ENCODE data around the gene SDE2.
"Not testable (repeated sequence)": the region's sequence is repeated elsewhere in the genome, so short reads cannot be mapped to it uniquely, and the experiment has no call there.

Gene SDE2

DNA sequence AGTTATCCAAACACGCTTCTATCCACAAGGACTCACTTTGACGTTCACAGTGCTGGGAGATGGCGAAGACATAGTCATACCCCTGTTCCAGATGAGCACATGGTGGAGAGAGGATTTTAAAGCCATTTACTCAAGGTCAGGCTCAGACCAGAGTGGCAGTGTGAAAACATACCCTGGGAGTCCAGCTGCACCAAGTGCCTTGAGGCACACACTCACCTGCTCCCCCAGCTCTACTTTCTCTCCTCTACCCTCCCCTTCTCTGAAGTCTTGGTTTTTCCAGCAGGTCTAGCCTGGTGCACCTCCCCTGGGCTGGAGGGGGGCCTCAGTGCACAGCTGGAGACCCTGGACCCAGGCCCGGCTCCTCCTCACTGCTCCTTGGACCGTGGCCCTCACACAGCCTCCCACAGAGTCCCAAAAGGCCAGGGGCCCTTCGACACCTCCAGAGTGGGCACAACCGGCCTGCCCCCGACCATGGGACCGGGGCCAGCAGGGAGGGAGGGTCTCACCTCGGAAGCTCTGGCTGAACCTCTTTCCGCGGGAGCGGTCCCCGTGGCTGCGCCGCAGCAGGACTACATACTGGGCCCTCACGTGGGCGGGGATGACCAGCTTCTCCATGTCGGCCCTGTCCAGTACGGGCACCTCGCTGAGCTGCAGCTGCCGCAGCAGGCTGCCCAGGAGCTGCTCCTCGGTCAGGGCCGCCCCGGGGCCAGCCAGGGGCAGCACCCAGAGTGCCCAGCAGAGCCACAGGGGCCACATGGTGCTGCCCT is 58.6 kb downstream of the SDE2 start:
- no peak for DNase-seq

DNA sequence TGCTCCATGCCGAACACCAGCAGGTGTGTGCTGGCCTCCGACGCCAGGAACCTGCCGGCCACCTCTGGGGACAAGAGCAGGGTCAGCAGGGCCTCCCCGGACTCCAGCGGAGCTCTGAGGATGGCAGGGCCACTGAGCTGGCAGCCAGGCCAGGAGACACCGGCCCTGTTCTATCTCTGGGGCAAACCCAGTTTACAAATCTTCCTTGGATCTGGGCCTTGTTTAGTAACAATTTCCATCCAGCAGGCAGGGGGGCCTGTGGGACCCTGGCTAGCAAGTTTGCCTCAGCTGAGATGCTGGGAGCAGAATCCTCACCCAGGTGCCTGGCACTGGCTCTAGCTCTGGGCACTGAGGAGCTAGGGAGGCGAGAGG is 59.2 kb downstream of the SDE2 start:
- DNase-seq: not testable (repeated sequence)

DNA sequence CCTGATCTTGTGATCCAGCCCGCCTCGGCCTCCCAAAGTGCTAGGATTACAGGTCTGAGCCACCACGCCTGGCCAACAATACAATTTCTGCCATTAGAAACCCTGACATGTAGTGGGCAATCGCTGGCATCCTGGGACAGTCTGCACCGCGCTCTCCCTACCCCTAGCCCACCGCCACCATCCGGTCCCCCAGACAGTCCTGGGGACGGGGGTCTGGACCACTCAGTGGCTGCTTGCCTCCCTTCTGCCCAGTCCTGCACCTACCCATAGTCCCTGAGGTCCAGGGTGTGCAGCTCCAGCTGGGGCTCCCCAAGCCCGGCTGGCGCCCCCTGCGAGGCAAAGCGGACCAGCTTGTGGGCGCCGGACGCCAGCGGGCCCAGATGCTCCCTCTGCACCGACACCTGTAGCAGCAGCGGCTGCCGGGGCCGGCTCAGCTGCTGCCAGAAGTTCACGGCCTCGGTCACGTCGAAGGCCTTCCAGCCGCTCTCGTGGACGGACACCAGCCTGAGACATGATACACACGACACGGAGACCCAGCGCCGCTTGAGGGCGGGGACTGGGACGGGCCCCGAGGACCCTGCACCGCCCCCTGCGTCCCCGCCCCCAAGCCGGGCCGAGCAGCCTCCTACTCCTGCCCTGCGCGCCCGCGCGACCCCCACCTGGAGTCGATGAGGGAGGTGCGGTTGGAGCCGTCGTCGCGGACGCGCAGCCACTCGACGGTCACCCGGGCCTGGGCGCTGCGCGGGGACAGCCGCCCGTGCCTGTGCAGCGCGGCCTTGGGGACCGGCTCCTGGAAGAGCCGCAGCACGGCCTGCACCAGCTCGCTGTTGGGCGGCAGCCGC is 59.8 kb downstream of the SDE2 start:
- DNase-seq: not testable (repeated sequence)

DNA sequence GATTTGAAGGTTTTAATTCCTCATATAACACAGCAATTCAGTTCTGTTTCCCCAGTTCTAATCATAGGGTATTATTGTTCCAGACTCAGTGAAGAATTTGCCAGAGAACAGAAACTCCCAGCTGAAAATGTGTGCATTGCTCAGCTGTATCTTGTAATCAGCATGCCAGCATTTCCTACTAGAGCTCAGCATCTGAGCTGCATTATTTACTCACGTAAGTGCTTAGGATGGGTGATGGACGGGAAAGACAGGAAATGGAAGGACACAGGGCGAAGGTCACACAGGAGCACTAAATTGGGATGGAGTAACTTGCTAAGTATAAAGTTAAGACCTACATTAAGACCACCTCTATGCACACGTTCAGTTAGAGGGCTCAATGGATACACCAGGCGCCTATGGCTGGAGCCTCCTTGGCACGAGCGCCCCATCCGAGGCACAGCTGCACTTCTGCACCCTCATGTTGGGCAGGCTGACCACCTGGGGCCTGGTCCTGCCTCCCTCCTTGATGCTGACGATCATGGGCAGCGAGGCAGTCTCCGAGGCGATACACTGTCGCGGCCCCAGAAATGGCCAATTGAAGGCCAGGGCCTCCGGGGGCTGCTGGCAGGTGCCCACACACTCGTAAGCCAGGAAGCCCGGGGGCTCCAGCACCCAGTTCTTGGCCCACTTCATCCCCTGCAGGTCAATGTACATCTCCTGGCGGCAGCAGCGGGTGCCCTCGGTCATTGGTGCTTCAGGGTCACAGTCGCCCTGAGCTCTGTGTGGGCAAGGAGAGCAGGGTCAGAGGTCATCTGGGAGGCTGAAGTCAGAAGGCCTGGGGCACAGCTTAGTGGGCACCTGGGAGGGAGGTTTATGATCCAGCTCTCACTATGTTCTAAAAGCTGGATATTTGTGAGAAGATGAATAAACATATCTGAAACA is 61.8 kb downstream of the SDE2 start:
- DNase-seq: no peak

DNA sequence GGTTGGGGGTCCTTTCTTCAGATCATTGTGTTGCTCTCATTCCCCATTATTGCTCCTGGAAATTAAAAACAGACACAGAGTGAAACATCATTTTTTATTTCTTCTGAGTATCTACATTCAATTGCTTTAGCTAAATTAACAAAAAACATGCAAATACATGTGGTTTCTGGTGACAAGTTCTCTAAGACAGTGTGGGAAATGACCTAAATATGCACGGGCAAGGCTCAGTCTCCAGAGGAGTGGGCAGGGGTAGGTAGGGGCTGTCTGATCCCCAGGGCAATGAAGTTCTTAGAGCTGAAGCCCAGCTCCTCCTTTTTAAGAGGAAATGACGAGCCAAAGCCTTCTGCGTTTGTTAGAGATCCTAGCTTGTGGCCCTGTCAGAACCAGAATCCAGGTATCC is 62.6 kb downstream of the SDE2 start:
- DNase-seq: no peak

DNA sequence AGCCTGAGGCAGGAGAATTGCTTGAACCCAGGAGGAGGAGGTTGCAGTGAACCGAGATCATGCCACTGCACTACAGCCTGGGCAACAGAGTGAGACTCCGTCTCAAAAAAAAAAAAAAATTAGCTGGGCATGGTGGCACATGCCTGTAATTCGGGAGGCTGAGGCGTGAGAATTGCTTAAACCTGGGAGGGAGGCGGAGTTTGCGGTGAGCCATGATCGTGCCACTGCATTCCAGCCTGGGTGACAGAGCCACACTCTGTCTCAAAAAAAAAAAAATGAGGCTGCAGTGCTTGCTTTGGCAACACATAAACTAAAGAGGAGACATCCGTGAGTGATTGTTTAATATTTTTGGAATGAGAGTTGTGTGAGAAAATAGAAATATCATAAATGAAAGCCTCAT is 63.1 kb downstream of the SDE2 start:
- not testable (repeated sequence) for DNase-seq

DNA sequence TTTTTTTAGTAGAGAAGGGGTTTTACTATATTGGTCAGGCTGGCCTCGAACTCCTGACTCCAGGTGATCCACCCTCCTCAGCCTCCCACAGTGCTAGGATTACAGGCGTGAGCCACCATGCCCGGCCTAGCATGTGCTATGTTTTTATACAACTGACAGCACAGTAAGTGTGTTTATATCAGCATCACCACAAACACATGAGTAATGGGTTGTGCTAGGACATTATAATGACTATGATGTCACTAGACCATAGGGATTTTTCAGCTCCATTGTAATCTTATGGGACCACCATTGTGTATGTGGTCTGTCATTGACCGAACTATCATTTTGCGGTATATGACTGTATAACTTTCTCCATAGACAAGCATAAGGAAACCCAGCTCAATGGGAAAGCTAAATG is 64.4 kb downstream of the SDE2 start:
- DNase-seq: no peak

DNA sequence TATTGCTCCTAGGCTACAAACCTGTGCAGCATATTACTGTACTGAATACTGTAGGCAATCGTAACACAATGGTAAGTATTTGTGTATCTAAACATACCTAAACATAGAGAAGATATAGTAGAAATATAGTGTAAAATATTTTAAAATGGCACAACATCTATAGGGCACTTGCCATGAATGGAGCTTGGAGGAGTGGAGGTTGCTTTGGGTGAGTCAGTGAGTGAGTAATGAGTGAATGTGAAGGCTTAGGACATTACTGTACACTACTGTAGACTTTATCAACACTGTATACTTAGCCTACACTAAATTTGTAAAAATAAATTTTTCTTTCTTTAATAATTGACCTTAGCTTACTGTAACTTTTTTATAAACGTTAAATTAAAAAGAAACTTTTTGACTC is 66.1 kb downstream of the SDE2 start:
- DNase-seq: no peak
